Left hindlimb (tissue), 1 donor: ENCODE measurements around the gene MB21D2.

Source experiments
- DNase-seq: peaks from one replicate; pipeline ENCODE4 v3.0.0-alpha.2; 2018

MB21D2 gene

GRCh38 chr3:192921793-192922192 lies 4.1 kb upstream of the MB21D2 start:
- no peak for DNase-seq

- DNase-seq, result no peak
Measured at GRCh38 chr3:192920411-192920810, 2.8 kb upstream of the MB21D2 start.

GRCh38 chr3:192919901-192920300 lies 2.2 kb upstream of the MB21D2 start:
- DNase-seq, result no peak

- DNase-seq, result no peak
Measured at GRCh38 chr3:192918275-192918588, 576 bp upstream of the MB21D2 start.

GRCh38 chr3:192917028-192917403 lies 640 bp downstream of the MB21D2 start:
- peak; percentile 69 for DNase-seq

GRCh38 chr3:192916371-192917027 lies 1.2 kb downstream of the MB21D2 start:
- DNase-seq, result peak; percentile 42

GRCh38 chr3:192915722-192916121 lies 1.9 kb downstream of the MB21D2 start:
- DNase-seq, result no peak

GRCh38 chr3:192915304-192915703 lies 2.4 kb downstream of the MB21D2 start:
- peak; percentile 39 for DNase-seq

GRCh38 chr3:192914848-192915247 lies 2.8 kb downstream of the MB21D2 start:
- no peak for DNase-seq

GRCh38 chr3:192913540-192913939 lies 4.1 kb downstream of the MB21D2 start:
- no peak for DNase-seq

GRCh38 chr3:192911293-192911692 lies 6.4 kb downstream of the MB21D2 start:
- no peak for DNase-seq

GRCh38 chr3:192907784-192908183 lies 9.9 kb downstream of the MB21D2 start:
- DNase-seq, result no peak

GRCh38 chr3:192906940-192907339 lies 10.7 kb downstream of the MB21D2 start:
- DNase-seq, result no peak

GRCh38 chr3:192905980-192906678 lies 11.5 kb downstream of the MB21D2 start:
- DNase-seq, result no peak

GRCh38 chr3:192904632-192905289 lies 12.9 kb downstream of the MB21D2 start:
- DNase-seq, result peak; percentile 52

GRCh38 chr3:192902549-192902948 lies 15.1 kb downstream of the MB21D2 start:
- no peak for DNase-seq

GRCh38 chr3:192901435-192901834 lies 16.2 kb downstream of the MB21D2 start:
- no peak for DNase-seq

- no peak for DNase-seq
Measured at GRCh38 chr3:192899540-192899982, 18.1 kb downstream of the MB21D2 start.

GRCh38 chr3:192897005-192897404 lies 20.7 kb downstream of the MB21D2 start:
- no peak for DNase-seq

GRCh38 chr3:192896208-192896607 lies 21.4 kb downstream of the MB21D2 start:
- no peak for DNase-seq

- DNase-seq, result no peak
Measured at GRCh38 chr3:192894676-192895075, 23.0 kb downstream of the MB21D2 start.

GRCh38 chr3:192892981-192893700 lies 24.5 kb downstream of the MB21D2 start:
- DNase-seq, result no peak
